AG04450 (cell line): ENCODE data around the gene ATXN1. TPM values are rescaled to one million over a fixed set of nuclear protein-coding genes. Genes with fewer than 3 reads are reported as not detected.

ENCODE experiments used
- CTCF ChIA-PET: fragments of 300-600, 350-600 bp; formaldehyde crosslinking; extraction: SDS; loops from one replicate; lab custom pipeline; 2022; ENCODE audit warnings: antibody characterized with exemption, inconsistent platforms; lab: Charles Lee
- POLR2A ChIA-PET: fragments of 350-600 bp; formaldehyde crosslinking; extraction: SDS; loops from one replicate; lab custom pipeline; 2021; ENCODE audit warnings: antibody characterized with exemption, inconsistent platforms; lab: Yijun Ruan, JAX
- DNase-seq: peaks from one replicate; pipeline ENCODE4 v3.0.0-alpha.2; 2011; ENCODE audit warnings: low read depth, low spot score
- H3K27ac ChIP-seq: one replicate; pipeline ENCODE4 v1.5.1; 2012; ENCODE audit warnings: low read depth, low read length, control low read depth
- H3K27me3 ChIP-seq: one replicate; pipeline ENCODE4 v1.6.0; 2012; ENCODE audit warnings: low read length; ENCODE audit not compliant: control insufficient read depth, insufficient read depth
- H3K4me3 ChIP-seq: 2 replicates; pipeline ENCODE4 v1.5.1; 2011; ENCODE audit warnings: mild to moderate bottlenecking, low read depth, low read length, control low read depth
- H3K9me3 ChIP-seq: 2 replicates; pipeline ENCODE4 v1.5.1; 2012; ENCODE audit warnings: low read length; ENCODE audit not compliant: control insufficient read depth, insufficient read depth
- CTCF ChIP-seq: IDR thresholded peaks from 2 replicates; pipeline ENCODE4 v1.5.1; 2011; ENCODE audit warnings: low read depth, low read length, control low read depth, inconsistent platforms
- polyA plus RNA-seq: library from polyadenylated mRNA; depleted of rRNA; stranded (reverse); fragments of >200 nt; gene quantifications from 2 replicates; pipeline ENCODE4 v1.2.3, GENCODE V29; 2011

Gene ATXN1
- polyA plus RNA-seq, 1 experiment = 12.6 TPM

GRCh38 chr6:16362296-16362695 lies 399.0 kb downstream of the ATXN1 start:
- TF ChIP-seq CTCF = no peak
- POLR2A ChIA-PET = no interaction called here
- H3K27me3 ChIP-seq = no peaks in the 10 kb centered on the region
- no peak overlapping the region for H3K27ac ChIP-seq
- H3K9me3 ChIP-seq = no peaks in the 10 kb centered on the region; the same call in 1 of the 2 replicates
- CTCF ChIA-PET = interaction anchor here (1.2 kb wide), 1 partner anchor 30 kb away, joined by 3 read pairs; no protein-coding TSS in a partner anchor
- no peak overlapping the region for H3K4me3 ChIP-seq
- DNase-seq = no peak

- DNase-seq = no peak
- no peaks in the 10 kb centered on the region; the same call in 1 of the 2 replicates for H3K9me3 ChIP-seq
- no peak overlapping the region for H3K4me3 ChIP-seq
- no peaks in the 10 kb centered on the region for H3K27me3 ChIP-seq
- CTCF ChIA-PET = interaction anchor here (1.2 kb wide), 1 partner anchor 30 kb away, joined by 3 read pairs; no protein-coding TSS in a partner anchor
- TF ChIP-seq CTCF = no peak
- POLR2A ChIA-PET = no interaction called here
- H3K27ac ChIP-seq = no peak overlapping the region
These were observed 399.4 kb downstream of the ATXN1 start for GRCh38 chr6:16361861-16362260.

GRCh38 chr6:16361121-16361520 lies 400.1 kb downstream of the ATXN1 start:
- no peak for DNase-seq
- H3K27ac ChIP-seq = no peak overlapping the region
- H3K9me3 ChIP-seq = no peaks in the 10 kb centered on the region; the same call in 1 of the 2 replicates
- TF ChIP-seq CTCF = no peak
- ChIA-PET POLR2A (no interaction called here), CTCF (interaction anchor here (0.6 kb wide), 1 partner anchor 50 kb away, joined by 3 read pairs; no protein-coding TSS in a partner anchor)
- no peaks in the 10 kb centered on the region for H3K27me3 ChIP-seq
- no peak overlapping the region for H3K4me3 ChIP-seq

- DNase-seq = no peak
These were observed 400.9 kb downstream of the ATXN1 start for GRCh38 chr6:16360365-16360764.

More at GRCh38 chr6:16360365-16360764, 400.9 kb downstream of the ATXN1 start:
- Histone ChIP-seq H3K4me3 (no peak overlapping the region), H3K9me3 (no peaks in the 10 kb centered on the region; the same call in 1 of the 2 replicates), H3K27me3 (no peaks in the 10 kb centered on the region), H3K27ac (no peak overlapping the region)
- ChIA-PET CTCF (no interaction called here), POLR2A (no interaction called here)
- TF ChIP-seq CTCF = no peak
